ENCODE results near the gene STAB2.
"Not testable (repeated sequence)": the region's sequence is repeated elsewhere in the genome, so short reads cannot be mapped to it uniquely, and the experiment has no call there.

Gene STAB2

GRCh38 chr12:103589517-103589916 is 2.4 kb downstream of the STAB2 start:
- DNase-seq = no peak

- no peak for DNase-seq
Measured at GRCh38 chr12:103590271-103590670, 3.2 kb downstream of the STAB2 start.

- DNase-seq = no peak
Measured at GRCh38 chr12:103596981-103597380, 9.9 kb downstream of the STAB2 start.

- no peak for DNase-seq
Measured at GRCh38 chr12:103599274-103599673, 12.2 kb downstream of the STAB2 start.

- DNase-seq = no peak
Measured at GRCh38 chr12:103600967-103601728, 14.1 kb downstream of the STAB2 start.

GRCh38 chr12:103620395-103620794 is 33.3 kb downstream of the STAB2 start:
- DNase-seq = no peak

- DNase-seq = no peak
Measured at GRCh38 chr12:103623716-103624115, 36.6 kb downstream of the STAB2 start.

GRCh38 chr12:103626498-103626897 is 39.4 kb downstream of the STAB2 start:
- DNase-seq = peak; percentile 50

GRCh38 chr12:103627189-103627855 is 40.2 kb downstream of the STAB2 start:
- DNase-seq = no peak

GRCh38 chr12:103632554-103633216 is 45.6 kb downstream of the STAB2 start:
- no peak for DNase-seq

GRCh38 chr12:103634732-103635131 is 47.7 kb downstream of the STAB2 start:
- no peak for DNase-seq

GRCh38 chr12:103635419-103635818 is 48.3 kb downstream of the STAB2 start:
- DNase-seq = no peak

GRCh38 chr12:103637021-103637420 is 49.9 kb downstream of the STAB2 start:
- no peak for DNase-seq

- no peak for DNase-seq
Measured at GRCh38 chr12:103637429-103637828, 50.4 kb downstream of the STAB2 start.

GRCh38 chr12:103639983-103640382 is 52.9 kb downstream of the STAB2 start:
- no peak for DNase-seq

- no peak for DNase-seq
Measured at GRCh38 chr12:103640410-103640809, 53.3 kb downstream of the STAB2 start.

- DNase-seq = no peak
Measured at GRCh38 chr12:103640831-103641230, 53.8 kb downstream of the STAB2 start.

- no peak for DNase-seq
Measured at GRCh38 chr12:103642240-103642864, 55.3 kb downstream of the STAB2 start.

GRCh38 chr12:103645202-103645601 is 58.1 kb downstream of the STAB2 start:
- no peak for DNase-seq

GRCh38 chr12:103647267-103647666 is 60.2 kb downstream of the STAB2 start:
- DNase-seq = no peak

- DNase-seq = no peak
Measured at GRCh38 chr12:103652808-103653207, 65.7 kb downstream of the STAB2 start.

GRCh38 chr12:103653568-103654173 is 66.6 kb downstream of the STAB2 start:
- not testable (repeated sequence) for DNase-seq

GRCh38 chr12:103654816-103655215 is 67.7 kb downstream of the STAB2 start:
- DNase-seq = no peak

All from right forelimb (tissue), 1 donor.